Activated CD4-positive, alpha-beta T cell treated with anti-CD3 and anti-CD28 coated beads for 4 hours (primary cell): ENCODE data around the gene PPP3R2.
A peak's percentile ranks its signal among the peaks of the same experiment; 100 is the strongest.
"Not testable (repeated sequence)": the region's sequence is repeated elsewhere in the genome, so short reads cannot be mapped to it uniquely, and the experiment has no call there.

ENCODE experiments used
- DNase-seq, 2 donors: peaks; one replicate each; pipeline ENCODE4 v3.0.0-alpha.2; 2020

Gene PPP3R2

GRCh38 chr9:101587332-101588043 is 7.3 kb downstream of the PPP3R2 start:
- no peak for DNase-seq

GRCh38 chr9:101586651-101587050 is 8.1 kb downstream of the PPP3R2 start:
- DNase-seq: no peak

GRCh38 chr9:101585740-101586139 is 9.0 kb downstream of the PPP3R2 start:
- DNase-seq: no peak

- no peak for DNase-seq
Observed at GRCh38 chr9:101582553-101582952, 12.2 kb downstream of the PPP3R2 start.

- no peak for DNase-seq
Observed at GRCh38 chr9:101579711-101580545, 14.8 kb downstream of the PPP3R2 start.

- no peak for DNase-seq
Observed at GRCh38 chr9:101578378-101578777, 16.4 kb downstream of the PPP3R2 start.

DNA sequence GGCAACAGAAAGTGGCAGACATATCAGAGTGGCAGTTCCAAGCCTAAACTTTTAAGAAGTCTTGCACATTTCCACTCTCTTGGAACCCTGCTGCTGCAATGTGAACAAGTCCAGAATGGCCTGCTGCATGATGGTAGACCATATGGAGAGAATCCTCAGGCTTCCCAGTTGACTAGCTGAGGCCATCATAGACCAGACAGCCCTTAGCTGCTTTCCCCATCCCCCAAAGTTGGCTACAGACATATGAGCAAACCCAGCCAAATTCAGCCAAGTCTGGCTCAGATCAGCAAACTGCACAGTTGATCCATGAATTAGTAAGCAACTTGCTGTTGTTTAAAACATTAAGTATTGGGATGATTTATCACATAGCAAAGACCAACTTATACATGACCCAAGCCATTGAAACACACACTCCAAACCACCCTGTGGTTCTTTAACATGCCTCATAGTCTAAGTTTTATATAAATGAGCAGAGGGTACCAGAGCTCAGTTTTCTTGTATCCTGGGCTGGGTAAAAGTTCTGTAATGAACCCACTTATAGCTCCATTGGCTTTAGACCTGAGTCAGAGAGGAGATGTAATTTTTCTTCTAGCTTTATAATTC is 19.9 kb downstream of the PPP3R2 start:
- DNase-seq: no peak

DNA sequence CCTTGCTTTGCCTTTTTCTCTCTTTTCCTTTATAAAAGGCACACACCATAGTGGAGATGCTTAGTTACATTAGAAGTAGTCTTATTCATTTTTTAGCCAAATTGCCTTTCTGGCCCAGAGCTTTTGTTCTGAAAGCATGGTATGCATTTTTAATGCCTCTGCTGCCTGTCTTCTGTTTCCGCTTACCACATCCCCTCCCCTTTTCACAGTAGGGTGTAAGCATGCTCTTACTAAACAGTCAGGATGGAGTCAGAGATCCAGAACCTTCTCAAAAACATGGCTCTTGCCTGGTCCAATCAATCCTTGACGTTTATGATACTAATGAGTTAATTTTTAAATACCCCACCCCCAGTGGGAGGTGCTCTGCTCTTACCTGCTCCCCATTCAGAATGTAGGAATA is 22.5 kb downstream of the PPP3R2 start:
- no peak for DNase-seq

DNA sequence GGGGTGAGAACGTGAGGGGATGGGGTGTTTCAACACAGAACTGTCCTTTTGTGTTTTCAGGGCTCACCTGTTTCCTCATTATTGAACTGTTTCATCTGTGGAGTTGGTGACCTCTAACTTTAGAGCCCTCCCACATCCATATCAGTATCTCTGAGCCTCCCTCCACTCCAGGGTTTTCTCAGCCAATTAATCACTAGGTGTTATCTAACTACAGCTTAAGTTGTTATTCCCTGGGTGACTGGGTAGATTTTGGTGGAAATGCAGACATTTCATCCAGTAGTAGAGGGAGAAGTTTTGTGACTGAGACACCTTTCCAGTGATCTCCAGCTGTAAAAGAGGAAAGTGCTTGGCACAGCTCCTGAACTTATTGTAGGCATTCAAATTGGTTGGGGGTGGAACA is 23.7 kb downstream of the PPP3R2 start:
- no peak for DNase-seq

- no peak for DNase-seq
Observed at GRCh38 chr9:101569741-101570501, 24.8 kb downstream of the PPP3R2 start.

DNA sequence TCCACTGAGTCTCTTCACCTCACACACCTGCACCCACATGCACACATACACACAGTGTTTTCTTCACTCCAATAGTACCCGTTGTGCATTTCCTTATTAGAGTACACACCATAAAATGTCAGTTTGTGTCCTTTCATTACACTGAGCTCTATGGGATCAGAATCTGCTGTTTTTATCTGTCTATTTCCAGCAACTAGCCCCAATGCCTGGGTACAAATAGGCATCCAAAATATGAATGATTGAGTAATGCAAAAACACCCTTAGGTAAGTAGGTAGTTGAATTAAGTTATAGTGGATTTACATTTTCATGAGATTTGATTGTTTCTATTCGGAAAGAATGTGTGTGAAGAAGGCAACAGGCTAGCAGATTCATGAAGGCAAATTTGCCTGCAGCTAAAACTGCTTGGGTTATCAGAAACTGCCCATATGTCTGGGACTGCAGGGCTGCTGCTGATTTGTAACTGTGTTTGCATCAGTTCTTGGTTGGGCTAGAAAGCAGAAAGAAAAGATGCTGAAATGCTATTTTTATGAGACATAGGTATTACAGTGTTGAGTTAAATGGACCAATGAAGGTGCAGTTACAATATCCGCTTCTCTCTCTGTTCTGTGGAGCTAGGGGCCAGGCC is 26.9 kb downstream of the PPP3R2 start:
- no peak for DNase-seq

DNA sequence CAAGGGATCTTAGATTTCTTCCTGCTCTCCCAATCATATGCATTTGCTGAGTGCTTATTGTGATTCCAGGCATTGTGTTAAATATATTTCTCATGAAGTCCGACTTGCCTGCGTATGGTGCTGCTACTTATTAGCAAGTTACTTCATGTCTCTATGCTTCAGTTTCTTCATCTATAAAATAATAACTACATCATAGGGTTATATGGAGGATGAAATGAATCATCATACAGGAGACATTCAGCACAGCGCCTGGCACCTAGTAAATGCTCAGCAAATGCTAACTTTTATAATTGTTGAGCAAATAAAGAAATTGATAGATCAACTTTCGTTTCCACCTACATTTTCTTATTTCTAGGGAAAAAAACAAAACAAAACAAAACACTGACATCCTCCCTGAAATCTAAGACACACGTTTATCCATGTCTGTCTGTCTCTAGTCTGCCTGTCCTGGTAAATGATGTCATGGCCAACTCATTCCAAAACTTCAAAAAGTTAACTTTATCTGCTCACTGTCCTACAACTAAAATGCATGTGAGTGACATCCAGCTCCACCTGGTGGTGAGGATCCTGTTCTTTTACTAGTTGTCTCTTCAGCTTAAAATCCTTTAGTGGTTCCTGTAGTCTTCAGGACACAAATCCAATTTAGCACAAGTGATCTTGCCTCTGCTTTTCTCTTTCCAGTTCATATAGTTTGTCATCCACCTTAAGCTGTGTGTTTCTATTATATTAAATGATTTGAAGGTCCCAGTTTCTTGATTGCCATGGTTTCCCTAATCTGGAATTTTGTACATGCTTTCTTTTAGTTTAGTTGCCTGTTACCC is 27.7 kb downstream of the PPP3R2 start:
- peak; percentile 12 to 20 for DNase-seq

DNA sequence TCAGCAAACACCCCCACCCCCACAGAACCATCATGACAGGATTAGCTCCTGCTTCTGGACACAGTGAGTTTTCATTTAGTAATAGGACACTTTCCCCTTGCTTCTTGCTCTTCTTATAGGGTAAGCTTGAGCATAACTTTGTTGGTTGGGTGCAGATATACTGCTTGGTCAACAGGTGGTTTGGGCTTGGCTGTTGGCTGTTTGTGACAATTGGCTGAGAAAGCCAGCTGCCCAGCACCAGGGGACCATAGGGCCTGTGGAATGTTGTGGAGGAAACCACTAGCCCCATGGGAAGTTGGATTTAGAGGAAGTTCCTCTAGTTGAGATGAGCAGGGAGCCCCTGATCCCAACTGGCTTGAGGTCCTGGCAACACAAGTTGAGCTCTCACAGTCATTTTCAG is 30.5 kb downstream of the PPP3R2 start:
- no peak for DNase-seq

DNA sequence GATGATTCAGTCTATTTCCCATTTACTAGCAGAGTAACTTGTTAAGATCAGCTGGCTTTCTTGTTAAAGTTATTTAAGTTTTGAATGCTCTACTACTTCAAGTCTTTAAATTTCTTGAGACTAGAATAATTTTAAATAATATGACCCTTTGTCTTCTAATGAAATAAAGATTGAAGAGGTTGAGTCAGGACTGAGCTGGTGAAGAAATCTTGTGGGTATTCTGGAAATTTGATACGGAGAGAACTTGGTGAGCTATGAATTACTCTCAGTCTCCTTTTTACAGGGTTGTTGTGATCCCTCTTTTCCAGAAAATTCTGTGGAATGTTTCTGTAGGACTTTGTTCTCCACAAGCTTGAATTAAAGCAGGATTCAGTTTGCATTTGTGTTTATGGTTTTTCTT is 31.8 kb downstream of the PPP3R2 start:
- no peak for DNase-seq

DNA sequence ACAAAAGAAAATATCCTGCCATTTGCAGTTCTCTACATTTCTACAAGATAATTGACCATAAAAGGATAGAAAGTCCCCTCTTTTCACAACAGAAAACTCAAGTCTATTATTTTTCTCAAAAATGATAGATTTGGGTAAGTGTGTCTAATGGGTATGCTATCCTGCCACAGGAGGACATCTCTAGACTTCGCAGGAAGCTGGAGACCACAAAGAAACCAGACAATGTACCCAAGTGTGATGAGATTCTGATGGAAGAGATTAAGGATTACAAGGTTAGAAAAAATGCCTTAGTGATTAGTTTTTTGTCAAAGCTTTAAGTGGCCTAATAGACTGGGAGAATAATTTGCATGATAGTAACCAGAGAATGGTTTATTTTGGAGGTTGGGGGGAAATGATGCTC is 33.0 kb downstream of the PPP3R2 start:
- no peak for DNase-seq

DNA sequence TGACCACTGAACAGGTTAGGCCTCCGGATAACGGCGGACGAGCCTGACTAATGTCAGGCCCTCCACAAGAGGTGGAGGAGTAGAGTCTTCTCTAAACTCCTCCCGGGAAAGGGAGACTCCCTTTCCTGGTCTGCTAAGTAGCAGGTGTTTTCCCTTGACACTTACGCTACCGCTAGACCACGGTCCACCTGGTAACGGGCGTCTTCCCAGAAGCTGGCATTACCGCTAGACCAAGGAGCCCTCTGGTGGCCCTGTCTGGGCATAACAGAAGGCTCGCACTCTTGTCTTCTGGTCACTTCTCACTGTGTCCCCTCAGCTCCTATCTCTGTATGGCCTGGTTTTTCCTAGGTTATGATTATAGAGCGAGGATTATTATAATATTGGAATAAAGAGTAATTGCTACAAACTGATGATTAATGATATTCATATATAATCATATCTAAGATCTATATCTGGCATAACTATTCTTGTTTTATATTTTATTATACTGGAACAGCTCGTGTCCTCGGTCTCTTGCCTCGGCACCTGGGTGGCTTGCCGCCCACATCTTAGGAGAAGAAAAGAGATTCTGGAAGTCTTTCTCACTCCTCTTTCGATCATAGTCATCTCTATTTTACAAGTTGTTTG is 45.2 kb downstream of the PPP3R2 start:
- DNase-seq: not testable (repeated sequence)

DNA sequence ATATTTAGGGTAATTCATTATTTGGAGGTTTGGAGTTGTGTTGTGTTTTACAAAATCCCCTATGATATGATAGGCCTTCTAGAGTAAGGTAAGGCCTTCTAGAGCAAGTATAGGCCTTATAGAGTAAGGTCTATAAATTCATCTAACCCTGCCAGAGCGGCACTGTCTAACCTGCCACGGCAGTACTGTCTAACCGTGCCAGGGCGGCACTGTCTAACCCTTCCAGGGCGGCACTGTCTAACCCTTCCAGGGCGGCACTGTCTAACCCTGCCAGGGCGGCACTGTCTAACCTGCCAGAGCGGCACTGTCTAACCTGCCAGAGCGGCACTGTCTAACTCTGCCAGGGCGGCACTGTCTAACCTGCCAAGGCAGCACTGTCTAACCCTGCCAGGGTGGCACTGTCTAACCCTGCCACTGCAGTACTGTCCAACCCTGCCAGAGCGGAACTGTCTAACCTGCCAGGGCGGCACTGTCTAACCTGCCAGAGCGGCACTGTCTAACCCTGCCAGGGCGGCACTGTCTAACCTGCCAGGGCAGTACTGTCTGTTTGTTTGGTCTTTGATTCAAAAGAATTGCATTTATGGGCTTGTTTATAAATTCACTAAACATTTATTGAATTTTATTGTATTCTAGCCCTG is 51.6 kb downstream of the PPP3R2 start:
- no peak for DNase-seq
